T-helper 22 cell (primary cell): ENCODE data around the gene PPP4R2.

Experiments
- DNase-seq: peaks from one replicate; pipeline ENCODE4 v3.0.0-alpha.2; 2020; ENCODE audit warnings: low read depth

PPP4R2 gene

GRCh38 chr3:73069775-73070444, 73.3 kb downstream of the PPP4R2 start:
- DNase-seq: no peak

- no peak for DNase-seq
These were observed 74.3 kb downstream of the PPP4R2 start for GRCh38 chr3:73070675-73071575.

DNA sequence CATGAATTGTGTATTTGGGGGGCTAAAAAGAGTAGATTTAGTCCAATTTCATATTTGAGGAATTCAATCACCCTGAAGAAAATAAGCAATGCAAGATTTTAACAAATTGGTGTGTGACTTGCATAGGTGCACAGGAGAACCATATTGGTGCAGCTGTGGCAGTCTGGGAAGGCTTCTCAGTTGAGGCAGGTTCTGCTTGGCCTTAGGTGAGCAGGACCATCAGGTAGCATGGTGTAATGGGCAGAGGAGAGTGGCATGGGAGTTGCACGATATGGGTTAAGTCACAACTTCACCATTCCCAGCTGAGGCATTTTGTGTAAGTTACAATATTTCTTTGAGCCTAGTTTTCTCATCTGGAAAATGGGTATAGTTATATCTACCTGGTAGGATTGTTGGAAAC, 75.3 kb downstream of the PPP4R2 start:
- DNase-seq: no peak

DNA sequence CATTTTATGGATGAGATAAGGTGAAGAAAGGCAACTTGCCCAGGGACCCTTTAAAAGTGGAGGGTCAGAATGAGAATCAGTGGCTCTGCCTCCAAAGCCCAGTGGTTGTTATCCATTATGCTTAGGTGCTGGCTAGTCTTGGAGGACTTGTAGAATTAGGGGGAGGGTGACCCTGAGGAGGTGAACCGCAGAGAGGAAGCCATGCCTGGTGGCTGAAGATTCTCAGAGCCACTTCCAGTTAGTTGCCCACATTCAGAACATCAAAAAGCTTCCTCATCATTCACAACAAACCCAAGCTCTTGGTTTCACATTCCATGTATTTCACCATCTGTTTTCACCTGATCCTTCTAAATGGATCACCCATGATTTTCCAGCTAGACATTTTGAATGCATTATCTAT, 76.0 kb downstream of the PPP4R2 start:
- no peak for DNase-seq

DNA sequence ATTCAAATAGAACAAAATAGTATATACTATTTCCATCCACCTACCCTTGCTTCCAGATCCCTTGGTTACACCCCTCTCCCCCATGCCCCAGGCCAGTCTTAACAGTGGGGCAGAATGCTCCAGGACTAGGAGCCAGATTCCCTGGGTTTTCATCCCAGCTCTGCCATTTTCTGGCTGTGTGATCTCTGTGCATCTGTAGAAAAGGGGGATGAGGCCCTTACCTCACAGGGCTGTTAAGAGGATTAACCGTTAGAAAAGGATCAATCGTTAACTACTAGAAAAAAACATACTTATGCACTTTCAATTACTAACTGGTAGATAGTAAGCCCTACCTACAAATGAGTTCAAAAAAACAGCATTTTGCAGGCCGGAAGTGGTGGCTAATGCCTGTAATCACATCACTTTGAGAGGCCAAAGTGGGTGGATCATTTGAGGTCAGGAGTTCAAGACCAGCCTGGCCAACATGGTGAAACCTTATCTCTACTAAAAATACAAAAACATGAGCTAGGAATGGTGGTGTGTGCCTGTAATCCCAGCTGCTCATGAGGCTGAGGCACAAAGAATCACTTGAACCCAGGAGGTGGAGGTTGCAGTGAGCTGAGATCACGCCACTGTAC, 76.6 kb downstream of the PPP4R2 start:
- no peak for DNase-seq

DNA sequence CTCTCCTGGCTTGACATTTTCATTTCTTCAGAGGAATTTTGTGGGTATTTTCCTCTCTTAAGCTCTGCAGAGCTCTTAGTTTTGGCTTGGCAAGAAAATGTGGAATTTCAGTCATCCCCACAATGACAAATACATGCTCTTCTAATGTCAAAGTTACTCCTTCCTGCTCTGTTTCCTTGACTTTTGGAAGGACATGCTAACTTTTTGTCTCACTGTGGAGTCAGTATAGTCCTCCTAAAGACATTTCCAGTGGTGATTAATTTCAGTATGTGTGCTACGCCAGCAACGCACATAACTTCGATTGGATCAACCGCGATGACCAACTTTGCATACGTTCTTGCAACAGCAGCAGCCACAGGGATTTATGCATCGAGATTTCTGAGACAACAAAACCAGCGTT, 78.2 kb downstream of the PPP4R2 start:
- DNase-seq: no peak

- no peak for DNase-seq
These were observed 83.8 kb downstream of the PPP4R2 start for GRCh38 chr3:73080216-73080966.

GRCh38 chr3:73081140-73081539, 84.5 kb downstream of the PPP4R2 start:
- DNase-seq: no peak

DNA sequence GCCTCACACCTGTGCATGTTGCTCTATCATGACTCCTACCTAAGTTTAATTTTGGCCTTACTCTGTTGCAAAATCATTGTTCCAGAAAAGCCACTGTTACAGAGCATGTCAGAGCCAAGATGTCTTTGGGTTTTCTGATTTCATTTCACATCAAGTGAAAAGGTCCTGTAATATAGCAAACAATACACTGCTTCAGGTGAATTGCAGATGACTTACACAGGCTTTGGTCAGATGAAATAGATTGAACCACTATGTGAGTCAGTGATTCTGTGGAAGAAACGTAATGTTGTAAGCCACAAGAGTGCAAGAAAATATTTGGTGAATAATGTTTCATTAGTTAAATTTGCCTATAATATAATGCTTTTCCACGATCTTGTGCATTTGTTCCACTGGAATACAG, 87.6 kb downstream of the PPP4R2 start:
- no peak for DNase-seq

- no peak for DNase-seq
These were observed 89.5 kb downstream of the PPP4R2 start for GRCh38 chr3:73086071-73086494.

- no peak for DNase-seq
These were observed 97.5 kb downstream of the PPP4R2 start for GRCh38 chr3:73094129-73094528.

DNA sequence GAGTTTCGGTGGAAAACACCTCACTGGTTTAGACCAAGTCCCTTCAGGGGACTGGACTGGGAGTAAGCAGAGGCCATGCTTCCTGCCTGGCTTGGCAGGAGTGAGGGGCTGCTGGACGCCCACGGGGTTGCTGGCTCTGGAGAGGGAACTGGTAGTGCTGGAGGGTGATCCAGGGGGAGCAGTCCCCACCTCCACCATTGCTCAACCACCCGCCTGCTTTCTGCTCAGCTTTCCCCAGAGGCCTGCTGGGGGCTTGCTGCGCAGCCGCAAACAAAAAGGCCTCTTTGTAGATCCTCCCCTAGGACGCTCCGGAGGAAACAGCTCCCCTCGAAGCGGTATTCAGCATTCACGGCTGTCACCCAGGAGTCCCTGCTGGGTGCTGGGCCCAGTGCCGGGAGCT, 98.3 kb downstream of the PPP4R2 start:
- DNase-seq: no peak

- no peak for DNase-seq
These were observed 99.6 kb downstream of the PPP4R2 start for GRCh38 chr3:73096169-73096568.

GRCh38 chr3:73098026-73098425, 101.4 kb downstream of the PPP4R2 start:
- no peak for DNase-seq

DNA sequence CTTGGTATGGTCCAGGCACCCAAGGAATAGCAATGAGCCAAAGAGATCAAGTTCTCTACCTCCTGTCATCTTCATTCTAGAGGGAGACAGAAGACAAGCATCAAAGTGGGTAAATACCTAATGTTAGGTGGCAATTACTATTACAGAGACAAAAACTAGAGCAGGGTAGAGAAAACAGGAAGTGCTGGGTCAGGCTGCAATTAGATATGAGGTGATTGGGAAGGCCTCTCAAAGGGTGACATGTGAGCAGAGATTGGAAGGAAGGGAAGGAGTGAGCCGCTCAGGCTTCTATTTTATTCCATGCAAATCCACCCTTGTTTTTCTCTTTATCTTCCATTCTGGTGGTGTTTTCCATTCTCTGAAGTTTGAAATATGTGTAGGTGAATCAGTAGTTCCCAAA, 102.3 kb downstream of the PPP4R2 start:
- no peak for DNase-seq

- peak; percentile 21 for DNase-seq
These were observed 104.3 kb downstream of the PPP4R2 start for GRCh38 chr3:73100741-73101559.

GRCh38 chr3:73101881-73102280, 105.3 kb downstream of the PPP4R2 start:
- no peak for DNase-seq

- no peak for DNase-seq
These were observed 110.6 kb downstream of the PPP4R2 start for GRCh38 chr3:73107215-73107614.

- no peak for DNase-seq
These were observed 111.1 kb downstream of the PPP4R2 start for GRCh38 chr3:73107676-73108187.

DNA sequence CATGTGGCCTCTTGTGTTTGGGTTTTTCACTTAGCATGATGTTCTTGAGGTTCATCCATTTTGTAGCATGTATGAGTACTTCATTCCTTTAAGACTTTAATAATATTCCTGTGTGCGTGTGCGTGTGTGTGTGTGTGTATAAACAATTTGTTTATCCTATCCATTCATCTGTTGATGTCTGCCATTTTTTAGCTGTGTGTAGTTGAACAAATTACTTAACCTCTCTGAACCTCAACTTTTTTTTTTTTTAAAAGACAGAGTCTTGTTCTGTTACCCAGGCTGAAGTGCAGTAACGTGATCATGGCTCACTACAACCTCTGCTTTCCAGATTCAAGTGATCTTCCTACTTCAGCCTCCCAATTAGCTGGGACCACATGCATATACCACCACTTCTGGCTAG, 112.1 kb downstream of the PPP4R2 start:
- DNase-seq: no peak

DNA sequence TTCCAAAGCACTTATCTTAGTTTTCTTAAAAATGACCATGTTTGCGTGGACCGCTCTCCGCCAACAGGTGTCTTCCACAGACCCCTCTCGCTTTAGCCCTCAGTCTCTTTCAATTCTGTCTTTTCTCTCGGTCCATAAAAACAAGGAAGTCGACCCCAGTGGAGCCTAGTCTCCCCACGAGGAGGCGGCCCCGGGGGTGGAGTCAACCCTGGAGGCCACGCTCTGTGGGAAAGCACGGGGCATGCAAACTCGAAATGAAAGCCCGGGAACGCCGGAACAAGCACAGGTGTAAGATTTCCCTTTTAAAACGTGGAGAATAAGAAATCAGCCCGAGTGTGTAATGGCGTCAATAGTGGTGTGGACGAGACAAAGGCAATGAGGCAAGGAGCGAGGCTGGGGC, 113.9 kb downstream of the PPP4R2 start:
- DNase-seq: no peak
